ENCODE data around the gene PSME3IP1.
A peak's percentile ranks its signal among the peaks of the same experiment; 100 is the strongest.
"Not testable (repeated sequence)": the region's sequence is repeated elsewhere in the genome, so short reads cannot be mapped to it uniquely, and the experiment has no call there.

PSME3IP1 gene

GRCh38 chr16:57190136-57190535, 4.3 kb upstream of the PSME3IP1 start:
- POLR2A ChIA-PET = no interaction called here
- no peak for TF ChIP-seq CTCF (IDR thresholded peaks at IDR 0.05; ENCODE audit: insufficient read depth, low read length, missing control alignments)
- no peak overlapping the region for H3K4me3 ChIP-seq (ENCODE audit: low read depth, low read length)
- DNase-seq (ENCODE audit: low read depth, low spot score) = no peak
- CTCF ChIA-PET = interaction anchor here (0.9 to 2.7 kb wide), 3 partner anchors 23 to 272 kb away, joined by 4 to 8 read pairs (median 6); partner anchors contain the start of gene POLR2C

GRCh38 chr16:57189527-57189926, 3.7 kb upstream of the PSME3IP1 start:
- DNase-seq (ENCODE audit: low read depth, low spot score); H3K4me3 ChIP-seq (ENCODE audit: low read depth, low read length): not testable (repeated sequence)
- POLR2A ChIA-PET = interaction anchor here (0.6 kb wide), 1 partner anchor 9 kb away, joined by 3 read pairs; no protein-coding TSS in a partner anchor
- CTCF ChIA-PET = interaction anchor here (2.7 kb wide), 1 partner anchor 229 kb away, joined by 8 read pairs; no protein-coding TSS in a partner anchor

GRCh38 chr16:57188711-57189002, 2.8 kb upstream of the PSME3IP1 start:
- H3K4me3 ChIP-seq (ENCODE audit: low read depth, low read length) = no peak overlapping the region; the same call in 1 of the 2 replicates
- no peak for TF ChIP-seq CTCF (IDR thresholded peaks at IDR 0.05; ENCODE audit: insufficient read depth, low read length, missing control alignments)
- DNase-seq (ENCODE audit: low read depth, low spot score) = no peak
- ChIA-PET CTCF (no interaction called here), POLR2A (no interaction called here)

GRCh38 chr16:57187902-57188710, 2.3 kb upstream of the PSME3IP1 start:
- ChIA-PET CTCF (interaction anchor here (1.4 to 3.2 kb wide), 2 partner anchors 9 to 95 kb away, joined by 3 to 12 read pairs; partner anchors contain the start of gene CPNE2), POLR2A (interaction anchor here (0.6 kb wide), 1 partner anchor 17 kb away, joined by 3 read pairs; no protein-coding TSS in a partner anchor)
- H3K4me3 ChIP-seq (ENCODE audit: low read depth, low read length) = peak overlapping the region; percentile 92
- not testable (repeated sequence) for DNase-seq (ENCODE audit: low read depth, low spot score)

GRCh38 chr16:57186872-57187854, 1.3 kb upstream of the PSME3IP1 start:
- ChIA-PET POLR2A (interaction anchor here (0.6 kb wide), 1 partner anchor 16 kb away, joined by 3 read pairs; no protein-coding TSS in a partner anchor), CTCF (interaction anchor here (1.4 to 3.2 kb wide), 2 partner anchors 10 to 94 kb away, joined by 3 to 12 read pairs; partner anchors contain the start of gene CPNE2)
- H3K4me3 ChIP-seq (ENCODE audit: low read depth, low read length) = peak overlapping the region; percentile 92
- DNase-seq (ENCODE audit: low read depth, low spot score) = no peak
- TF ChIP-seq CTCF (IDR thresholded peaks at IDR 0.05; ENCODE audit: insufficient read depth, low read length, missing control alignments) = no peak

GRCh38 chr16:57185446-57185944, 344 bp downstream of the PSME3IP1 start:
- H3K4me3 ChIP-seq (ENCODE audit: low read depth, low read length) = peak overlapping the region; percentile 98
- DNase-seq (ENCODE audit: low read depth, low spot score) = no peak
- CTCF ChIA-PET = interaction anchor here (0.6 to 8.6 kb wide), 6 partner anchors 15 to 334 kb away, joined by 3 to 43 read pairs (median 4); partner anchors contain the start of gene CPNE2
- TF ChIP-seq CTCF (IDR thresholded peaks at IDR 0.05; ENCODE audit: insufficient read depth, low read length, missing control alignments) = no peak
- POLR2A ChIA-PET = interaction anchor here (0.6 to 1.4 kb wide), 3 partner anchors 9 to 275 kb away, joined by 3 to 11 read pairs (median 7); partner anchors contain the start of gene ARL2BP
